Endothelial cell (in vitro differentiated cells): Measurements from ENCODE around the gene PLAGL2. TPM values are rescaled to one million over a fixed set of nuclear protein-coding genes. Genes with fewer than 3 reads are reported as not detected.

Experiments used
- DNase-seq: peaks from one replicate; pipeline ENCODE4 v3.0.0; 2021; ENCODE audit warnings: low spot score
- H3K27ac Mint-ChIP-seq: one replicate; pipeline ENCODE4 v1.8.0; 2021; ENCODE audit warnings: mixed read lengths, inconsistent platforms; ENCODE audit not compliant: unreplicated experiment
- H3K27me3 Mint-ChIP-seq: one replicate; pipeline ENCODE4 v1.8.0; 2021; ENCODE audit warnings: mild to moderate bottlenecking, moderate library complexity, mixed read lengths, inconsistent platforms; ENCODE audit not compliant: unreplicated experiment
- H3K36me3 Mint-ChIP-seq: one replicate; pipeline ENCODE4 v1.8.0; 2021; ENCODE audit warnings: mild to moderate bottlenecking, low read depth, mixed read lengths, inconsistent platforms; ENCODE audit not compliant: unreplicated experiment
- H3K4me1 Mint-ChIP-seq: one replicate; pipeline ENCODE4 v1.8.0; 2021; ENCODE audit warnings: mild to moderate bottlenecking, mixed read lengths, inconsistent platforms; ENCODE audit not compliant: unreplicated experiment
- H3K4me3 Mint-ChIP-seq: one replicate; pipeline ENCODE4 v1.8.0; 2021; ENCODE audit warnings: mild to moderate bottlenecking, mixed read lengths, inconsistent platforms; ENCODE audit not compliant: unreplicated experiment
- H3K9me3 Mint-ChIP-seq: one replicate; pipeline ENCODE4 v1.8.0; 2021; ENCODE audit warnings: mixed read lengths, inconsistent platforms; ENCODE audit not compliant: unreplicated experiment
- CTCF ChIP-seq: fragments of 200-600 bp; sonication (generic); IDR thresholded peaks from one replicate; pipeline ENCODE4 v1.5.0; 2021; ENCODE audit warnings: antibody characterized with exemption; ENCODE audit not compliant: unreplicated experiment
- total RNA-seq: library from RNA; stranded (reverse); fragmentation: NEBNext Ultra II Directional; extraction: Animal tissue kit (Norgen Biotek cat#: 25700); gene quantifications from one replicate; pipeline ENCODE4 v1.2.1, GENCODE V29; 2021; ENCODE audit not compliant: unreplicated experiment

Gene PLAGL2
- total RNA-seq, 1 donor from 2014 or later, result 23.7 TPM

- Mint-ChIP-seq H3K36me3 (peaks cover 30% of the 10 kb centered on the region), H3K9me3 (no peaks in the 10 kb centered on the region), H3K27me3 (peaks cover 10% of the 10 kb centered on the region), H3K27ac (no peak overlapping the region), H3K4me3 (no peak overlapping the region), H3K4me1 (peaks cover 14% of the 10 kb centered on the region)
- no peak for DNase-seq
- no peak for TF ChIP-seq CTCF
These were observed 39.2 kb downstream of the PLAGL2 start for GRCh38 chr20:32168184-32168910.

DNA sequence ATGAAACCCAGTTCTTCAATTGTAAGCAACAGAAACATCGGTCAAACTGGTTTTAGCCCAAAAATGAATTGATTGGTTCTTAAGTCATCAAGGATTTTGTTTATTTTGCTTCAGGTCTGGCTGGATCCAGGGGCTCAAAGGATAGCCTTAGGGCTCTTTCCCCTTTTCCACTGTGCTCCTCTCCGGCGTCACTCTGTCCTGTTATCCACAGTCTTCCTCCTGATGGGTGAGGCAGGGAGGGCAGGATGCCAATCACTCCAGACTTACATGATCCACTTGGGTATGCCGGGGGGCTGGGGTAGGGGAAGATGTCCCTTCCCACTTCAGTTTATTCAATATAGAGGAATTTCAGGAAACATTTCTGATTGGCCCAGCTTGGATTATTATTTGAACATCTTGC is 40.0 kb downstream of the PLAGL2 start:
- no peaks in the 10 kb centered on the region for H3K9me3 Mint-ChIP-seq
- no peak overlapping the region for H3K4me3 Mint-ChIP-seq
- DNase-seq, result no peak
- H3K27ac Mint-ChIP-seq, result no peak overlapping the region
- peaks cover 10% of the 10 kb centered on the region for H3K27me3 Mint-ChIP-seq
- TF ChIP-seq CTCF, result no peak
- H3K4me1 Mint-ChIP-seq, result peaks cover 14% of the 10 kb centered on the region
- peaks cover 33% of the 10 kb centered on the region for H3K36me3 Mint-ChIP-seq

DNA sequence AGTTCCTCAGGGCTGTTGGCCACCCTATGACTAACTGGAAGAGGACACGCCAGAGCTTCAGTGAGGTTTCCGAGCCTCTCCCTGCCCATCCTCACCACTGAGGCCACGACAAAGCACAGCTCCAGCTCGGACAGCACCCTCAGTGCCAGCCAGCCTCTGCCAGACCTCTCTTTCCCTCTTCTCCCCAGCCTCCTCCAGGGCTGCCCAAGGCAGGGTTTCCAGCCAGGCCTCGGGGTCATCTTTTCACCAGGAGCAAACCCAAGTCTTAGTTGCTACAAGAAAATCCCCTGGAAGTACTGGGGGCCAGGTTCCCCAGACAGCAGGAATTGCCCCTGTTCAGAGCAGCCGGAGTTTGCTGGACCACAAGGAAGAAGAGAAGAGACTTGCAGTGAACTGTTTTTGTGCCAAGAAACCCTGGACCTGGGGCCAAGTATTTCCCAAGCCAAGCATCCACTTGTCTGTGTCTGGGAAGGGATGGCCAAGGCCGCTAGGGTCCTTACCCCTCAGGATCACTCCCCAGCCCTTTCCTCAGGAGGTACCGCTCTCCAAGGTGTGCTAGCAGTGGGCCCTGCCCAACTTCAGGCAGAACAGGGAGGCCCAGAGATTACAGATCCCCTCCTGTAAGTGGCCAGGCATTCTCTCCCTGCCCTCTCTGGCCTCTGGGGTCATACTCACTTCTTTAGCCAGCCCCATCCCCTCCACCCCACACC is 41.6 kb downstream of the PLAGL2 start:
- DNase-seq, result no peak
- no peak for TF ChIP-seq CTCF
- H3K4me3 Mint-ChIP-seq, result no peak overlapping the region
- H3K27me3 Mint-ChIP-seq, result peaks cover 10% of the 10 kb centered on the region
- no peak overlapping the region for H3K27ac Mint-ChIP-seq
- no peaks in the 10 kb centered on the region for H3K9me3 Mint-ChIP-seq
- peaks cover 46% of the 10 kb centered on the region for H3K36me3 Mint-ChIP-seq
- H3K4me1 Mint-ChIP-seq, result peaks cover 19% of the 10 kb centered on the region

GRCh38 chr20:32164984-32165735 is 42.4 kb downstream of the PLAGL2 start:
- Mint-ChIP-seq H3K27me3 (peaks cover 10% of the 10 kb centered on the region), H3K4me3 (peak overlapping the region; percentile 47), H3K27ac (no peak overlapping the region), H3K9me3 (no peaks in the 10 kb centered on the region), H3K36me3 (peaks cover 50% of the 10 kb centered on the region), H3K4me1 (peaks cover 17% of the 10 kb centered on the region)
- no peak for TF ChIP-seq CTCF
- DNase-seq, result no peak

GRCh38 chr20:32163951-32164350 is 43.6 kb downstream of the PLAGL2 start:
- Mint-ChIP-seq H3K9me3 (no peaks in the 10 kb centered on the region), H3K27me3 (peaks cover 10% of the 10 kb centered on the region), H3K27ac (no peak overlapping the region), H3K4me1 (peaks cover 15% of the 10 kb centered on the region), H3K36me3 (peaks cover 54% of the 10 kb centered on the region), H3K4me3 (no peak overlapping the region)
- no peak for DNase-seq
- TF ChIP-seq CTCF, result no peak
